Progenitor cell of endocrine pancreas (in vitro differentiated cells): ENCODE measurements around the gene PRKACB. TPM values are rescaled to one million over a fixed set of nuclear protein-coding genes. Genes with fewer than 3 reads are reported as not detected.

Source experiments
- DNase-seq: peaks from one replicate; pipeline ENCODE4 v3.0.0; 2021; ENCODE audit warnings: low spot score; ENCODE audit not compliant: unreplicated experiment
- H3K27ac Mint-ChIP-seq: 2 replicates; pipeline ENCODE4 v1.8.0; 2021; ENCODE audit warnings: mild to moderate bottlenecking, moderate library complexity, mixed read lengths
- H3K27me3 Mint-ChIP-seq: 2 replicates; pipeline ENCODE4 v1.8.0; 2021; ENCODE audit warnings: mixed read lengths
- H3K36me3 Mint-ChIP-seq: 2 replicates; pipeline ENCODE4 v1.8.0; 2022; ENCODE audit warnings: mixed read lengths; ENCODE audit not compliant: insufficient read depth
- H3K4me1 Mint-ChIP-seq: 2 replicates; pipeline ENCODE4 v1.8.0; 2021; ENCODE audit warnings: low read depth, mixed read lengths
- H3K4me3 Mint-ChIP-seq: 2 replicates; pipeline ENCODE4 v1.8.0; 2021; ENCODE audit warnings: low read depth, mild to moderate bottlenecking, moderate library complexity, mixed read lengths
- H3K9me3 Mint-ChIP-seq: 2 replicates; pipeline ENCODE4 v1.8.0; 2021; ENCODE audit warnings: low read depth, mixed read lengths
- total RNA-seq: library from RNA; stranded (reverse); gene quantifications from 2 replicates; pipeline ENCODE4 v1.2.1, GENCODE V29; 2021
- TF ChIP-seq, protein P1 (sequence below): fragments of 200-600 bp; sonication (generic); IDR thresholded peaks from one replicate; pipeline ENCODE4 v1.5.0; 2021; ENCODE audit warnings: antibody characterized with exemption, mild to moderate bottlenecking; ENCODE audit not compliant: unreplicated experiment

PRKACB gene
- total RNA-seq, 1 donor from 2014 or later, result 101 TPM

DNA sequence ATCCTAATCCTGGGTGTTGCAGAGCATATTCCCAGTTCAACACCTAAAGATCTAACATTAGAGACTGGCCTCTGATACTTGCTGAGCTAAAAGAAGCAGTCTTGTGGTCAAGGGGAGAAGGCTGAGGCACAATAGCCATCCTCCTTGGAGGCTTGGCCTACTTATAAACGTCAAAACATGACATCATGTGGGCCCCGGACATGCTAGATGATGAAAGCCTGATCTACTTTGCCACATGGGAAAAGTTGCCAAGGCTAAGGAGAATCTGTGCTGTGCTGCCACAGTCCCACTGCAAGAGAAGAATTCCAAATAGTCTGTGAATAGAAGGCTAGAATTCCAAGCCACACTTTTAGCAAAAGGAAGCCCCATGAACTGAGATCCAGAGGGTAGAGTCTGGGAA, 113.5 kb downstream of the PRKACB start:
- H3K9me3 Mint-ChIP-seq, result peaks cover 15% of the 10 kb centered on the region
- TF ChIP-seq, protein P1, sequence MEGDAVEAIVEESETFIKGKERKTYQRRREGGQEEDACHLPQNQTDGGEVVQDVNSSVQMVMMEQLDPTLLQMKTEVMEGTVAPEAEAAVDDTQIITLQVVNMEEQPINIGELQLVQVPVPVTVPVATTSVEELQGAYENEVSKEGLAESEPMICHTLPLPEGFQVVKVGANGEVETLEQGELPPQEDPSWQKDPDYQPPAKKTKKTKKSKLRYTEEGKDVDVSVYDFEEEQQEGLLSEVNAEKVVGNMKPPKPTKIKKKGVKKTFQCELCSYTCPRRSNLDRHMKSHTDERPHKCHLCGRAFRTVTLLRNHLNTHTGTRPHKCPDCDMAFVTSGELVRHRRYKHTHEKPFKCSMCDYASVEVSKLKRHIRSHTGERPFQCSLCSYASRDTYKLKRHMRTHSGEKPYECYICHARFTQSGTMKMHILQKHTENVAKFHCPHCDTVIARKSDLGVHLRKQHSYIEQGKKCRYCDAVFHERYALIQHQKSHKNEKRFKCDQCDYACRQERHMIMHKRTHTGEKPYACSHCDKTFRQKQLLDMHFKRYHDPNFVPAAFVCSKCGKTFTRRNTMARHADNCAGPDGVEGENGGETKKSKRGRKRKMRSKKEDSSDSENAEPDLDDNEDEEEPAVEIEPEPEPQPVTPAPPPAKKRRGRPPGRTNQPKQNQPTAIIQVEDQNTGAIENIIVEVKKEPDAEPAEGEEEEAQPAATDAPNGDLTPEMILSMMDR, result no peak
- H3K4me1 Mint-ChIP-seq, result peaks cover 67% of the 10 kb centered on the region
- H3K4me3 Mint-ChIP-seq, result no peak overlapping the region
- peaks cover 7% of the 10 kb centered on the region for H3K36me3 Mint-ChIP-seq
- H3K27ac Mint-ChIP-seq, result no peak overlapping the region
- no peak for DNase-seq
- no peaks in the 10 kb centered on the region for H3K27me3 Mint-ChIP-seq

DNA sequence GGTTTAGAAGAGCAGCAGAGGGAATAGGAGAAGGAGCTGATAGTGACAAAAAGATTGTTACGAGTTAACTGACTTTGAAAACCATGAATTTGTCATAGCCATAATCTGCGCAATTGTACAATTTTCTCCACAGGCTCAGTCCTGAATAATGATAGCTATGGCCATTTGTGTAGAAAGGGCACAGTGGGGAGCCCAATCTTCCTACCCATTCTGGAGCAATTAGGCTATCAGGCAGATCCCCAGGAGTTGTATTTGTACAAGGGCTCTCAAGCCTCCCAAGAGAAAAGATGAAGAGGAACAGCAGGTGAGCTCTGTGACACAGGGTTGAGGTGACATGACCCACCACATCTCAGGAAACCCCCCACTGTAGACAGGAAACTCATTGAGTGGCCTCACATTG, 115.3 kb downstream of the PRKACB start:
- TF ChIP-seq, protein P1, result no peak
- Mint-ChIP-seq H3K9me3 (peaks cover 14% of the 10 kb centered on the region), H3K4me3 (no peak overlapping the region), H3K36me3 (peaks cover 6% of the 10 kb centered on the region), H3K4me1 (peaks cover 73% of the 10 kb centered on the region), H3K27me3 (no peaks in the 10 kb centered on the region), H3K27ac (peak overlapping the region; percentile 94)
- no peak for DNase-seq

DNA sequence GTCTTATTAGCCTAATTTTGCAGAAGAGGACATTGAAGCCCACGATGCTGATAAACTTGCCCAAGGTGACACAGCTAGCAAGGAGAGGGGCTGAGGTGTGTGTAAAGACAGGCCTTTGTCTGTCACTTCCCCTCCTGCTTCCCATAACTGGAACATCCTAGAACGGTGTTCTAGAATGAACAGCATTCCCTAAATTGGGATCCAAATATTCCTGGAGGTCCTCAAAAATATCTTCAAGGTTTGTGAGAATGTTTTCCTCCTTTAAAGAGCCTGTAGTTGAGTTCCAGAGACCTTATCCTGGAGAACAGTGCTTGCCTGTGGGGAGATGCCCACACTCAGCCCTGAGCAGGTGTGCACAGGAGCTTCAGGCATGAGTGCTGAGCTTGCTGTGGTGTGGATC, 115.9 kb downstream of the PRKACB start:
- TF ChIP-seq, protein P1, result no peak
- Mint-ChIP-seq H3K27ac (peak overlapping the region; percentile 94), H3K9me3 (peaks cover 12% of the 10 kb centered on the region), H3K36me3 (peaks cover 8% of the 10 kb centered on the region), H3K4me1 (peaks cover 69% of the 10 kb centered on the region), H3K4me3 (peak overlapping the region; percentile 12), H3K27me3 (no peaks in the 10 kb centered on the region)
- DNase-seq, result no peak

DNA sequence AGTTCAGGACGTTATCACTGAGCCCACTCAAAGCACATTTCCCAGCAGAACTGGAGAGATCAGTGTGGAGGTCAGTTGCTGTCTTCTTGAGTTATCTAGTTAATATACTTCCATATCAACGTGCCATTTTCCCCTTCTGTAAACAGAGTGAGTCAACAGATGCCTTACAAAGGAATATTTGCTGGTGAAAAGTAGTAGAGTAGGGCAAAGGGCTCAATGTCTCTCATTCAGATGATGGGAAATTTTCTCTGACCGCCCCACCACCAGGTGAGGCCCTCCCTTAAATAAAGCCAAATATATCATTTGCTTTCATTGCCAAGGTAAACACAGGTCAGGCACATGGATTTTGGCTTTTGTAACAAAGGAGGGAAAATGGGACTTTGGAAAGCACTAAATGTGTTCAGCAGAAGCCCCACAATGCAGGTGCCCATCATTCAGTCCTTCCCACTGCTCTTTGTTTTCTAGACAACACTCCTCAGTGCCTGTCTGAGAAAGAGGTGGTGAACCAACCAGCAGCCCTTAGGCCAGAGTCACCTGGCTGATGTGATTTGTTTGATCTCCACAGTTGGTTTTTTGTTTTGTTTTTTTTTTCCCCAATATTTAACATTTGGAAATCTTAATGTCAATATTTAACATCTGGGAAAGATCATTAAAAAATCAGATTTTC, 116.9 kb downstream of the PRKACB start:
- DNase-seq, result no peak
- Mint-ChIP-seq H3K27ac (peak overlapping the region; percentile 59), H3K4me3 (no peak overlapping the region), H3K4me1 (peaks cover 65% of the 10 kb centered on the region), H3K9me3 (peaks cover 16% of the 10 kb centered on the region), H3K36me3 (peaks cover 9% of the 10 kb centered on the region), H3K27me3 (no peaks in the 10 kb centered on the region)
- TF ChIP-seq, protein P1, result no peak

DNA sequence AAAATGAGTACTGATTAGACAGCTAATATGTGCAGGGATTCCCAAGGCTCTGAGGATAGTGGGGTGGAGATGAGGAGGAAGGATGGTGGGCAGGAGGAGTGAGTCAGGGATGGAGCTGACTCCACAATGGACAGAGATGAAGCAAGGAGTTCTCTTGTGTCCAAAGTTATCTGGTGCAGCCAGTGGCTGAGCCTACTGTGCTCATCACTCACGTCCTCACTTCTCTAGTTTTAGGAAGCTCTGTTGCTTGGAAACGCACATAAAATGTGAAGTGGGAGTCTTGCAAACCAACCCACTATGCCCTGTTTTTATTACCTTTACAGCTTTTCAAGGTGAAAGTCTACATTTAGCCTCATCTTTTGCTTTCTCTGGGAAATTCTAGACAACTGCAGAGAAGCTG, 120.9 kb downstream of the PRKACB start:
- H3K36me3 Mint-ChIP-seq, result peaks cover 8% of the 10 kb centered on the region
- peaks cover 11% of the 10 kb centered on the region for H3K9me3 Mint-ChIP-seq
- H3K4me3 Mint-ChIP-seq, result no peak overlapping the region
- no peaks in the 10 kb centered on the region for H3K27me3 Mint-ChIP-seq
- no peak for DNase-seq
- peaks cover 50% of the 10 kb centered on the region for H3K4me1 Mint-ChIP-seq
- TF ChIP-seq, protein P1, result no peak
- H3K27ac Mint-ChIP-seq, result no peak overlapping the region
